Stimulated activated CD8-positive, alpha-beta memory T cell treated with anti-CD3 and anti-CD28 coated beads, Interleukin-12 subunit alpha, Interleukin-12 subunit beta, amount 100 ng/mL, for 24 hours (primary cell): ENCODE results near the gene COPG1.

Experiments used
- DNase-seq: peaks from one replicate; pipeline ENCODE4 v3.0.0-alpha.2; 2020; ENCODE audit errors: extremely low read depth

COPG1 gene

GRCh38 chr3:129313665-129314385 is 64.4 kb downstream of the COPG1 start:
- no peak for DNase-seq

- no peak for DNase-seq
Measured at GRCh38 chr3:129314386-129315222, 65.2 kb downstream of the COPG1 start.

GRCh38 chr3:129315223-129315997 is 66.0 kb downstream of the COPG1 start:
- no peak for DNase-seq

GRCh38 chr3:129315998-129316247 is 66.5 kb downstream of the COPG1 start:
- DNase-seq = no peak

DNA sequence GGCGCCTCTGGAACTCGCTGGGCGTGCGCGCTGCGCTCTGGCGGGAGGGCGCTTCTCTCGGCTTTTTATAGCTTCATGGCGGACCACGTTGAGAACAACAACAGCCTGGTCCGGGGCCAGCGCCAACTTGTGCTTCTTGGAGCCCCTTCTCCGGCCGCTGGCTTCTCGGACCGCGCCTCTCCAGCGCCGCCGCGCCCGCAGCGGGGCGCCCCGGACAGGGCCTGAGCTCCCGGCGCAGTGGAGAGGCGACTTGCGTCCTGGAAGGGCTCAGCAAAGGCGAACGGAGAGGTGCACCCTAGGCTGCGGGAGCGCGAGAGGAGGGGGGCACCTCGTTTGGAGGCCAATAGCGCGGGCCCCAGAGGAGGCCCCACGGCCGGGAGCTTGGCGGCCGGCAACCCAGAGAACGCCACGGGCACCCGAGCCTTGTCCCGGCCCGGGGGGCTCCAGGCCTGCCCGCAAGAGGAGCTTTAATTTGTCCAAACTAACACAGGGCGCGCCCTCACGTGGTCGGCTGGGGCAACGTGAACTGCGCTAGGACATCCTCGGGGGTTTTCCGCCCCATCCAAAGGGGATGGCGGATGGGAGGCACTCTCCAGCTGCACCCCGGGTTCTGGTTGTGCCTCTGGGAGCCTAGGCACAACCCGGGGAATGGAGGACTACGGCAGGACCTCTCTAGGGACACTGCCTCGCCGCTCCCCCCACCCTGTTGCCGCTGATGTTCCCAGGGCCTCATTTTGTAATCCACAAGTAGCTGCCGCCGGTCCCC is 67.0 kb downstream of the COPG1 start:
- peak; percentile 67 for DNase-seq

- no peak for DNase-seq
Measured at GRCh38 chr3:129317014-129317771, 67.8 kb downstream of the COPG1 start.

DNA sequence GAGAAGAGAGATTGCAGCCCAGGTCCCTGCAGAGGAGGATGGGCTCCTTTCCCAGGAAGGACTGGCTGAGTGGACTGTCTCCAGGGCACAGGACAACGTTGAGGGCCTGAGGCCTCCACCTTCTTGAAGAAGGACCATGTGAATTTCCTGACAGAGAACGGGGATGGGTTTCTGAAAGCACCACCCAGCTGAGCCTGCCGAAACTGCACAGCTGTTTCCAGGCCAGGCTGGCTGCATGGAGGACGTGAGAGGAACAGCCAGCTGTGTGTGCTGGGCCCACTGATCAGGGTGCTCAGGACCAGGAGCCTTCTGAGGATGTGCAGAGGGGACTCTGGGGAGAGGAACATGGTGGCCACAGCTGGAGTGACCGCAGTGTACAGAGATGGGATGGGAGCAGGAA is 68.4 kb downstream of the COPG1 start:
- DNase-seq = no peak

GRCh38 chr3:129318921-129319320 is 69.5 kb downstream of the COPG1 start:
- DNase-seq = no peak

DNA sequence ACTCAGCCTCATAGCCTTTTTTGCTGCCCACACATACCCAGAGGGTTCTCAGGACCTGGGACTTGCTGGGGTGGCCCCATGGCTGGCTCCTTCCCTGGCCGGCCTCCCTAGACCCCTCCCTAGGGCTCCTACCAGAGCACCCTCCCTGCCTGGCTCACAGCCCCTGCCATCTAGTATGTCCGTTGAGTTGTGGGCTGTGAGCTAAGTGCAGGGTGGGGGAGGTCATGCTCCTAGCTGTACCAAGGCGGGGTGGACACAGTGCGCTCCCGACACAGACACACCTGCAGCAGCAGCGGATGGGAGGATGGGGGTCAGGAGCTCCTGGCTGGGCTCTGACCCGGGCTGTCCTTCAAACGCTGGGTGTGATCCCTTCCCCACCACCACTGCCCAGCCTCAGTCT is 70.9 kb downstream of the COPG1 start:
- no peak for DNase-seq

DNA sequence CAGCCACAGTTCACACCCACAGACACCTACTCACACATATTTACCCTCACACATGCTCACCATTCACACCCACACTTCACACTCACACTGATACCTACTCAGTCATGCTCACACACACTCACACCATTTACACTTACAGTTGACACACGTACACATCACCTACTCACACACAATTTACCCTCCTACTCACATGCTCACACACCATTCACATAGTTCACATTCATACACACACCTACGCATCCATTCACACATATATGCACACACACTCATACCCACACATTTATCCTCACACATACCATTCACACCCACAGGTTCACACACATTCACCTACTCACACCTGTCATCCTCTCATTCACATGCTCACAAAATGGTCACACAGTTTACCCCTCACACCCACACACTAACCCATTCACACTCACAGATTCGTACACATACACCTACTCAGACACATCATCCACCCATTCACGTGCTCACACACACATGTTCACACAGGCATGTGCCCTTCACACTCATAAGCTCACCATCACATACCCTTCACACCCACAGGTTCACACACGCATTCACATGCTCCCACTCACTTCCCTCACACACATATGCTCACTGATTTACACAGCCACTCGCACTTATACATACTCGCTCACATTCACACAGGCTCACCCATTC is 71.5 kb downstream of the COPG1 start:
- DNase-seq = no peak

DNA sequence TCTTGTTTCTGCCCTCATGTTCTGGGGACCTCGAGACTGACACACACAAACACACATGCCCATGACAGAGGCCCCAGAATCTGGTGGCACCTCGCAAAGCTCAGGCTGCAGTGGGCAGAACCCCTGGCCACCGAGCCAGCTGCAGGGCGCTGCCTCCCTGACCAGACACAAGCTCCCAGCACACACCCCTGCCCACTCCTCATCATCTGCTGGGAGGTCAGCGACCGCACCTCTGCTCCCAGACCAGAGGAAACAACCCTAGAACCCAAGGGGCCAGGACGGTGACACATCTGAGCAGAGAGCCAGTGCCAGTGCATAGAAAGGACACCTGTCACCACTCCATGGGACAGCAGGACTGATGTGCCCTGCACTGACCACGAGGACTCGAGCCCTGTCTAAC is 72.5 kb downstream of the COPG1 start:
- no peak for DNase-seq

DNA sequence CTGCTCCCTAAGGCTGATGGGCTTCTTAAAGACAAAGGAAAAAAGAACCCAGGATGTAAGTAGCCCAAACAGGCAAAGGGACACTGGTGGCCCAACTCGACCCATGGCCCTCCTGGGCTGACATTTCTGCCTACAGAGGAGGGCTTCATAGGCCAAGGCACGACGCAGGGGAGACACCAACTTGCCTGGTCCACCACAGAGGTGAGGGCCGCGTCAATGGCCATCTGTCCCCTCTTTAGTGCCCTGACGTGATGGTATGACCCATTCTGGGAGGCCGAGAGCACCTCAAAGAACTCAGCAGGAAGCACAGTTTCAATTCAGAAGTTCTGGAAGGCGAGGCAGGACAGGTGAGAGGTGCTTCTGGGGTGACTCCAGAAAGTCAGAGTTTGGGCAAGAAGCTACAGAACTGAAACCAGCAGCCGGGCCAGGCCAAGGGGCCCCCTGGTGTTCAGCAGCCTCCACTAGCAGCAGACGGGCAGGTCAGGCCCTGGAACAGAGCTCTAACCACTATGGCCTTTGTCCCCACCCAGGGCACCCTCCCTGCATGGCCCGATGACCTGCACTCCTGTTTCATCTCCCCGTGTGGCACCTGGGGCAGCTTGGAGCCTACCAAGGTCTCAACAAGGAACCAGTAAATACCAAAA is 74.4 kb downstream of the COPG1 start:
- no peak for DNase-seq

GRCh38 chr3:129324855-129325254 is 75.4 kb downstream of the COPG1 start:
- DNase-seq = no peak

DNA sequence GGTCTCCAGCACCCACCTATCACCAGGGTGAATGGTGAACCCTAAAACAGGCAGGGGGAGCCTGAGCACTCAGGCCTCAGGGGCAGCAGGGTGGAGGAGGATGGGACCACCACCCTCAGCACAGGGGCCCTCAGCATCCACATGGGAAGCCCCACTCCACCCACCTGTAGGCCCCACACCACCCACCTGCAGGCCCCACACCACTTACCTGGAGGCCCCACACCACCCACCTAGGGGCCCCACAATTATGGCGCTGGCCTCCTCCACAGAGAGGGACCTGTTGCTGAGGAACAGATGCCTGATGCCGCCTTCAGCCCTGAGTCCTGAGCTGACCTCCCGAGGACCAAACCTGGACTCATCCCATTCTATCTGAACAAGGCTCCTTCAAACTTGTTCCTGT is 76.0 kb downstream of the COPG1 start:
- DNase-seq = no peak

DNA sequence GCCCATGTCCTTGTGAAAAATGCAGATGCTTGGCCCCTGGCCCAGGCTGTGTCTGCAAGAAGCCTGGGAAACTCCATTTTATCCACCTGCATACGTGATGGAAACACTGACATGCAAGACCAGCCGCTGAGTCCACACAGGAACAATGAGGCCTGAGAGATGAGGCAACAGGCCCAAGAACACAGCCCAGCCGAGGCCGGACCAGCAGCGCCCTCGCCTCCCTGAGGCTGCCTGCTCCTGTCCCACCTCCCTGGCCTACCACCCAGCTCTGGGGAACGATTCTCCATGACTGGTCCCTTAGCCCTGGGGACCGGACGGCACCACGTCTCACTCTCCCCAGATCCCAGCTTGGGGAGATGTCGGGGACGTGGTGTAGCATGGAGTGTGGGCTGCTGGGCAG is 76.7 kb downstream of the COPG1 start:
- no peak for DNase-seq

- no peak for DNase-seq
Measured at GRCh38 chr3:129326595-129326994, 77.2 kb downstream of the COPG1 start.
